Omental fat pad (tissue), 4 donors: ENCODE results near the gene FOXP1. TPM values are rescaled to one million over a fixed set of nuclear protein-coding genes. Genes with fewer than 3 reads are reported as not detected.

Experiments
- ATAC-seq: fragments of 150-250 bp; one replicate; pipeline ENCODE4 v1.9.1; 2016; ENCODE audit warnings: mild to moderate bottlenecking, moderate library complexity; ENCODE audit not compliant: low FRiP score
- DNase-seq: peaks from one replicate; pipeline ENCODE4 v3.0.0-alpha.2; 2019; ENCODE audit warnings: low spot score
- CTCF ChIP-seq, 3 donors: fragments of 450-650 bp; IDR thresholded peaks; one replicate each; pipeline ENCODE4 v1.5.1; 2016 to 2017; ENCODE audit warnings: antibody characterized with exemption in 3 of 3, mild to moderate bottlenecking in 3 of 3, moderate library complexity in 2 of 3
- small RNA-seq: library from RNA; depleted of rRNA; stranded (forward); fragments of <200 nt; gene quantifications from one replicate; pipeline ENCODE3, GENCODE V24; 2016
- total RNA-seq, 4 donors: library from RNA; depleted of rRNA; stranded (reverse); fragments of >200 nt; gene quantifications; one replicate each; pipeline ENCODE4 v1.1.0, GENCODE V29; 2016

Gene FOXP1
- total RNA-seq, 4 donors from 2014 or later, result 72.4 to 128 (median 76.7) TPM

GRCh38 chr3:70916375-70917055 is 667.0 kb downstream of the FOXP1 start:
- DNase-seq (no peak), ATAC-seq (no peak)
- TF ChIP-seq CTCF (IDR thresholded peaks at IDR 0.05), result no peak

GRCh38 chr3:70914862-70915261 is 668.7 kb downstream of the FOXP1 start:
- TF ChIP-seq CTCF (IDR thresholded peaks at IDR 0.05), result no peak
- peak; percentile 68 for ATAC-seq
- DNase-seq, result no peak

GRCh38 chr3:70911719-70912118 is 671.8 kb downstream of the FOXP1 start:
- TF ChIP-seq CTCF (IDR thresholded peaks at IDR 0.05), result no peak
- DNase-seq (no peak), ATAC-seq (no peak)

GRCh38 chr3:70905491-70905890 is 678.0 kb downstream of the FOXP1 start:
- no peak for TF ChIP-seq CTCF (IDR thresholded peaks at IDR 0.05)
- ATAC-seq (no peak), DNase-seq (no peak)

Small RNAs within 50 kb of the gene (small RNA-seq; reads per million reads assigned to genes)
- gene MIR1284, result not detected

Other genes with a start within 250 kb of the FOXP1 start
- 10 to 100 TPM; 20.3 to 31.7 (median 26.3) TPM for gene EIF4E3, start 141.7 kb upstream of the FOXP1 start, total RNA-seq
- 1 to 10 TPM in 1 of 4 donors, under 1 TPM in 2, not detected in 1; 0.19 to 4.1 (median 0.84) TPM for gene GPR27, start 170.1 kb upstream of the FOXP1 start, total RNA-seq
- 1 to 10 TPM in 1 of 4 donors, under 1 TPM in 3; 0.24 to 7.6 (median 0.87) TPM for gene PROK2, start 201.4 kb upstream of the FOXP1 start, total RNA-seq